PC-9 (cell line): ENCODE data around the gene SLC4A2.

Source experiments
- CTCF ChIP-seq: fragments of 200-600 bp; sonication (generic); conservative IDR thresholded peaks from 2 replicates; pipeline ENCODE4 v1.6.1; 2017; ENCODE audit warnings: mixed run types, antibody characterized with exemption, mild to moderate bottlenecking, moderate library complexity
- EZH2 ChIP-seq: fragments of 200-600 bp; sonication (generic); IDR thresholded peaks from 2 replicates; pipeline ENCODE4 v1.8.0; 2017; ENCODE audit warnings: antibody characterized with exemption, low read depth

- TF ChIP-seq CTCF (no peak), EZH2 (no peak)
Measured at GRCh38 chr7:151079199-151079910, 20.0 kb downstream of the SLC4A2 start.
